AG04449 (cell line): ENCODE measurements around the gene SYCP2L.
A peak's percentile ranks its signal among the peaks of the same experiment; 100 is the strongest.

Source experiments
- CTCF ChIA-PET: fragments of 350-600 bp; formaldehyde crosslinking; extraction: SDS; loops from one replicate; lab custom pipeline; 2021; ENCODE audit warnings: antibody characterized with exemption; lab: Yijun Ruan, JAX
- POLR2A ChIA-PET: fragments of 400-600, 350-600 bp; formaldehyde crosslinking; extraction: SDS; loops from one replicate; lab custom pipeline; 2020; ENCODE audit warnings: antibody characterized with exemption, inconsistent platforms; lab: Yijun Ruan, JAX
- DNase-seq: peaks from one replicate; pipeline ENCODE4 v3.0.0-alpha.2; 2010; ENCODE audit warnings: low read depth, low spot score
- H3K4me3 ChIP-seq: 2 replicates; pipeline ENCODE4 v1.5.1; 2011; ENCODE audit warnings: low read depth, mild to moderate bottlenecking, control low read depth, low read length
- CTCF ChIP-seq: IDR thresholded peaks from one replicate; pipeline ENCODE4 v1.5.1; 2011; ENCODE audit warnings: mild to moderate bottlenecking, moderate library complexity, low read length, control low read depth, inconsistent platforms; ENCODE audit not compliant: insufficient read depth; ENCODE audit errors: missing control alignments

SYCP2L gene

GRCh38 chr6:10886691-10887502 is at the start of gene SYCP2L:
Gene SYCP2L, plus strand, starts transcription at chr6:10887052. Its CDS starts 75 bp downstream, at chr6:10887127.
- no peak for DNase-seq
- POLR2A ChIA-PET: interaction anchor here (0.5 kb wide), 1 partner anchor 396 kb away, joined by 3 read pairs; no protein-coding TSS in a partner anchor
- TF ChIP-seq CTCF: no peak
- H3K4me3 ChIP-seq: peak within 1 kb of the TSS; percentile 45
- CTCF ChIA-PET: no interaction called here

- no peak for TF ChIP-seq CTCF
- no peak for DNase-seq
- ChIA-PET POLR2A (no interaction called here), CTCF (no interaction called here)
- peak overlapping the region; percentile 67 for H3K4me3 ChIP-seq
Observed at GRCh38 chr6:10837622-10837994, 49.2 kb upstream of the SYCP2L start.

GRCh38 chr6:10837995-10838793 is 48.7 kb upstream of the SYCP2L start, which contains the start of gene MAK:
Gene MAK, minus strand, starts transcription at chr6:10838539. Its CDS starts 7,891 bp downstream, at chr6:10830648.
- peak within 1 kb of the TSS; percentile 67 for H3K4me3 ChIP-seq
- DNase-seq: no peak
- POLR2A ChIA-PET: no interaction called here
- CTCF ChIA-PET: interaction anchor here (1.4 kb wide), 1 partner anchor 738 kb away, joined by 4 read pairs; no protein-coding TSS in a partner anchor
- no peak for TF ChIP-seq CTCF

GRCh38 chr6:10838794-10839333 is 48.0 kb upstream of the SYCP2L start:
- peak overlapping the region; percentile 2 for H3K4me3 ChIP-seq
- TF ChIP-seq CTCF: no peak
- CTCF ChIA-PET: interaction anchor here (1.4 kb wide), 1 partner anchor 737 kb away, joined by 4 read pairs; no protein-coding TSS in a partner anchor
- no peak for DNase-seq
- POLR2A ChIA-PET: no interaction called here

- DNase-seq: no peak
- CTCF ChIA-PET: no interaction called here
- POLR2A ChIA-PET: no interaction called here
Observed at GRCh38 chr6:10843554-10843953, 43.3 kb upstream of the SYCP2L start.

More at GRCh38 chr6:10843554-10843953, 43.3 kb upstream of the SYCP2L start:
- no peak for TF ChIP-seq CTCF
- no peak overlapping the region for H3K4me3 ChIP-seq
